Measurements from ENCODE around the gene CLCN4.

Gene CLCN4

DNA sequence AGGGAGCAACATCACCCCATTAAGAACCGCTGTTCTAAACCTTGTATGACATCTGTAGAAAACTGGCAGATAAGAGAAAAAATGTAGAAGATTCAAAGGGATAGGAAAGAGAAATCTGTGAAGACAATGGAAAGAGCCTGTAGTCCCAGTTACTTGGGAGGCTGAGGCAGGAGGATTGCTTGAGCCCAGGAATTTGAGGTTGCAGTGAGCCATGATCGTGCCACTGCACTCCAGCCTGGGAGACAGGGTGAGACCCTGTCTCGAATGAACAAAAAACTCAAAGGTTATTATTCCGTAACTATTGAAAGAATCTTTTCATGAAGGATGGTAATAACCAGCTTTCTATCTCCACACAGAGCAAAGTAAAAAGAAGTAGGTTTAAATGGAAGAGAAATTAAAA is 1.6 kb upstream of the CLCN4 start:
- Histone ChIP-seq H3K9ac (ENCODE audit: low read depth, low read length) (no peak overlapping the region), H3K4me3 (ENCODE audit: low read depth in 1 of 2, low read length in 2 of 2) (no peak overlapping the region), H3K36me3 (ENCODE audit: insufficient read depth, low read length) (no peaks in the 10 kb centered on the region), H2AFZ (ENCODE audit: low read depth, low read length) (no peak overlapping the region), H3K4me1 (ENCODE audit: insufficient read depth, low read length) (no peaks in the 10 kb centered on the region), H4K20me1 (ENCODE audit: insufficient read depth, low read length) (no peaks in the 10 kb centered on the region), H3K79me2 (ENCODE audit: insufficient read depth, low read length) (no peaks in the 10 kb centered on the region), H3K9me3 (ENCODE audit: insufficient read depth, low read length, severe bottlenecking) (no peaks in the 10 kb centered on the region), H3K4me2 (ENCODE audit: insufficient read depth, low read length) (no peak overlapping the region), H3K27me3 (ENCODE audit: insufficient read depth, low read length, poor library complexity) (no peaks in the 10 kb centered on the region), H3K27ac (ENCODE audit: low read length) (no peak overlapping the region)
- no peak for TF ChIP-seq EZH2 (IDR thresholded peaks at IDR 0.05; ENCODE audit: borderline replicate concordance, low read depth, low read length, severe bottlenecking)
- TF ChIP-seq, protein P1, sequence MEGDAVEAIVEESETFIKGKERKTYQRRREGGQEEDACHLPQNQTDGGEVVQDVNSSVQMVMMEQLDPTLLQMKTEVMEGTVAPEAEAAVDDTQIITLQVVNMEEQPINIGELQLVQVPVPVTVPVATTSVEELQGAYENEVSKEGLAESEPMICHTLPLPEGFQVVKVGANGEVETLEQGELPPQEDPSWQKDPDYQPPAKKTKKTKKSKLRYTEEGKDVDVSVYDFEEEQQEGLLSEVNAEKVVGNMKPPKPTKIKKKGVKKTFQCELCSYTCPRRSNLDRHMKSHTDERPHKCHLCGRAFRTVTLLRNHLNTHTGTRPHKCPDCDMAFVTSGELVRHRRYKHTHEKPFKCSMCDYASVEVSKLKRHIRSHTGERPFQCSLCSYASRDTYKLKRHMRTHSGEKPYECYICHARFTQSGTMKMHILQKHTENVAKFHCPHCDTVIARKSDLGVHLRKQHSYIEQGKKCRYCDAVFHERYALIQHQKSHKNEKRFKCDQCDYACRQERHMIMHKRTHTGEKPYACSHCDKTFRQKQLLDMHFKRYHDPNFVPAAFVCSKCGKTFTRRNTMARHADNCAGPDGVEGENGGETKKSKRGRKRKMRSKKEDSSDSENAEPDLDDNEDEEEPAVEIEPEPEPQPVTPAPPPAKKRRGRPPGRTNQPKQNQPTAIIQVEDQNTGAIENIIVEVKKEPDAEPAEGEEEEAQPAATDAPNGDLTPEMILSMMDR (IDR thresholded peaks at IDR 0.05; ENCODE audit: borderline replicate concordance, extremely low read depth, low read length, poor library complexity, severe bottlenecking), result no peak
- ATAC-seq (ENCODE audit: insufficient read depth, low read depth) (no peak), DNase-seq (no peak)

DNA sequence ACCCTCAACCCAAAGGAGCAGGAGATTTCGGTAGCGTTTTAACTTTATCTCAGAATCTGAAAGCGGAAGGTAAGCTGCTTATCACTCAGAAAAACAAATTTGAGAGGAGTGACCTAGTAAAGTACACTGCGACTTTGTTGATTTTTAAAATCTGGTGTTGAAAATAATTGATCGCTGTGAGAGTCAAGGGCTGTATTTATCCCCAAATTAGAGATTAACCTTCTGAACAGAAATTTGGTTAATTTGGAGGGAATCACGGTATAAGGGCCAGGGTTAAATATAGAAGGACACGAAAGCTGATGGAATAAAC is 212 bp downstream of the CLCN4 start:
- no peaks in the 10 kb centered on the region for H4K20me1 ChIP-seq (ENCODE audit: insufficient read depth, low read length)
- peaks cover 3% of the 10 kb centered on the region for H3K27me3 ChIP-seq (ENCODE audit: insufficient read depth, low read length, poor library complexity)
- no peaks in the 10 kb centered on the region for H3K4me1 ChIP-seq (ENCODE audit: insufficient read depth, low read length)
- no peaks in the 10 kb centered on the region for H3K79me2 ChIP-seq (ENCODE audit: insufficient read depth, low read length)
- no peak overlapping the region for H3K4me3 ChIP-seq (ENCODE audit: low read depth in 1 of 2, low read length in 2 of 2)
- DNase-seq, result no peak
- no peaks in the 10 kb centered on the region for H3K9me3 ChIP-seq (ENCODE audit: insufficient read depth, low read length, severe bottlenecking)
- no peak overlapping the region for H3K4me2 ChIP-seq (ENCODE audit: insufficient read depth, low read length)
- H2AFZ ChIP-seq (ENCODE audit: low read depth, low read length), result no peak overlapping the region
- no peaks in the 10 kb centered on the region for H3K36me3 ChIP-seq (ENCODE audit: insufficient read depth, low read length)
- H3K27ac ChIP-seq (ENCODE audit: low read length), result no peak overlapping the region
- no peak for TF ChIP-seq EZH2 (IDR thresholded peaks at IDR 0.05; ENCODE audit: borderline replicate concordance, low read depth, low read length, severe bottlenecking)
- TF ChIP-seq, protein P1 (IDR thresholded peaks at IDR 0.05; ENCODE audit: borderline replicate concordance, extremely low read depth, low read length, poor library complexity, severe bottlenecking), result no peak
- ATAC-seq (ENCODE audit: insufficient read depth, low read depth), result no peak
- H3K9ac ChIP-seq (ENCODE audit: low read depth, low read length), result no peak overlapping the region

DNA sequence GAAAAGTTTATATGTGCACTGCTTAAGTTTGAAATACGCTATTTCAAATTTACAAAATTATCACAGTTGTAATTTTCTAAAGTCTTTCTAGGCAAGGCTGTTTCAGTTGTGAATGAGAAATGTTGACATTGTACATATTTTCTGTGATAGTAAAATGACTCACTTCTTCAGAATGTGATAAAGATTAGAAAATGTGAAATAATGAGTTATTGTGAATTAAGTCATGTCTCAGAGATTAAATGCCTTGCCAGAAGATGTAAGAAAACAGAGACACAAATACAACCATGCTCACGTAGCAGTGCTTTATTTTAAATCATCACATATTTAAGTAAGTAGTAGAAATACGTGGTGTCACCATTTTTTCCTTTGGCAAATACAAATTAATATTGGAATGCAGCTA is 768 bp downstream of the CLCN4 start:
- H3K4me2 ChIP-seq (ENCODE audit: insufficient read depth, low read length), result no peak overlapping the region
- no peaks in the 10 kb centered on the region for H4K20me1 ChIP-seq (ENCODE audit: insufficient read depth, low read length)
- H3K27me3 ChIP-seq (ENCODE audit: insufficient read depth, low read length, poor library complexity), result peaks cover 3% of the 10 kb centered on the region
- DNase-seq, result no peak
- no peak overlapping the region for H3K4me3 ChIP-seq (ENCODE audit: low read depth in 1 of 2, low read length in 2 of 2)
- no peaks in the 10 kb centered on the region for H3K79me2 ChIP-seq (ENCODE audit: insufficient read depth, low read length)
- no peaks in the 10 kb centered on the region for H3K9me3 ChIP-seq (ENCODE audit: insufficient read depth, low read length, severe bottlenecking)
- TF ChIP-seq EZH2 (IDR thresholded peaks at IDR 0.05; ENCODE audit: borderline replicate concordance, low read depth, low read length, severe bottlenecking), result no peak
- TF ChIP-seq, protein P1 (IDR thresholded peaks at IDR 0.05; ENCODE audit: borderline replicate concordance, extremely low read depth, low read length, poor library complexity, severe bottlenecking), result no peak
- no peak overlapping the region for H2AFZ ChIP-seq (ENCODE audit: low read depth, low read length)
- H3K9ac ChIP-seq (ENCODE audit: low read depth, low read length), result no peak overlapping the region
- no peak for ATAC-seq (ENCODE audit: insufficient read depth, low read depth)
- no peaks in the 10 kb centered on the region for H3K4me1 ChIP-seq (ENCODE audit: insufficient read depth, low read length)
- no peak overlapping the region for H3K27ac ChIP-seq (ENCODE audit: low read length)
- H3K36me3 ChIP-seq (ENCODE audit: insufficient read depth, low read length), result no peaks in the 10 kb centered on the region

Data from DND-41 (cell line).